HEK293T (cell line): ENCODE measurements around the gene CREB5.

Experiments
- ARNT ChIP-seq: fragments of 450-650 bp; IDR thresholded peaks from 2 replicates; pipeline ENCODE4 v1.6.1; 2017; ENCODE audit warnings: mild to moderate bottlenecking
- BHLHE40 ChIP-seq: fragments of 450-650 bp; IDR thresholded peaks from 2 replicates; pipeline ENCODE4 v1.6.1; 2016; ENCODE audit warnings: mild to moderate bottlenecking, moderate library complexity, borderline replicate concordance
- CTBP1 ChIP-seq: fragments of 450-650 bp; IDR thresholded peaks from 2 replicates; pipeline ENCODE4 v1.6.1; 2016; ENCODE audit warnings: borderline replicate concordance
- FOXA1 ChIP-seq: fragments of 450-650 bp; IDR thresholded peaks from 2 replicates; pipeline ENCODE4 v1.6.1; 2016; ENCODE audit warnings: mild to moderate bottlenecking
- FOXK2 ChIP-seq: fragments of 450-650 bp; IDR thresholded peaks from 2 replicates; pipeline ENCODE4 v1.6.1; 2016; ENCODE audit warnings: mild to moderate bottlenecking
- FOXM1 ChIP-seq: fragments of 450-650 bp; IDR thresholded peaks from 2 replicates; pipeline ENCODE4 v1.6.1; 2017; ENCODE audit warnings: mild to moderate bottlenecking, borderline replicate concordance
- HDGF ChIP-seq: fragments of 450-650 bp; IDR thresholded peaks from 2 replicates; pipeline ENCODE4 v1.6.1; 2017; ENCODE audit warnings: antibody characterized with exemption, borderline replicate concordance
- SUZ12 ChIP-seq: fragments of 450-650 bp; IDR thresholded peaks from 2 replicates; pipeline ENCODE4 v1.6.1; 2016; ENCODE audit warnings: mild to moderate bottlenecking
- TARDBP ChIP-seq: fragments of 450-650 bp; IDR thresholded peaks from 2 replicates; pipeline ENCODE4 v1.6.1; 2016
- ZNF384 ChIP-seq: fragments of 450-650 bp; IDR thresholded peaks from 2 replicates; pipeline ENCODE4 v1.6.1; 2016
- TF ChIP-seq, protein P1 (sequence below): fragments of 450-650 bp; IDR thresholded peaks from 2 replicates; pipeline ENCODE4 v1.6.1; 2016

DNA sequence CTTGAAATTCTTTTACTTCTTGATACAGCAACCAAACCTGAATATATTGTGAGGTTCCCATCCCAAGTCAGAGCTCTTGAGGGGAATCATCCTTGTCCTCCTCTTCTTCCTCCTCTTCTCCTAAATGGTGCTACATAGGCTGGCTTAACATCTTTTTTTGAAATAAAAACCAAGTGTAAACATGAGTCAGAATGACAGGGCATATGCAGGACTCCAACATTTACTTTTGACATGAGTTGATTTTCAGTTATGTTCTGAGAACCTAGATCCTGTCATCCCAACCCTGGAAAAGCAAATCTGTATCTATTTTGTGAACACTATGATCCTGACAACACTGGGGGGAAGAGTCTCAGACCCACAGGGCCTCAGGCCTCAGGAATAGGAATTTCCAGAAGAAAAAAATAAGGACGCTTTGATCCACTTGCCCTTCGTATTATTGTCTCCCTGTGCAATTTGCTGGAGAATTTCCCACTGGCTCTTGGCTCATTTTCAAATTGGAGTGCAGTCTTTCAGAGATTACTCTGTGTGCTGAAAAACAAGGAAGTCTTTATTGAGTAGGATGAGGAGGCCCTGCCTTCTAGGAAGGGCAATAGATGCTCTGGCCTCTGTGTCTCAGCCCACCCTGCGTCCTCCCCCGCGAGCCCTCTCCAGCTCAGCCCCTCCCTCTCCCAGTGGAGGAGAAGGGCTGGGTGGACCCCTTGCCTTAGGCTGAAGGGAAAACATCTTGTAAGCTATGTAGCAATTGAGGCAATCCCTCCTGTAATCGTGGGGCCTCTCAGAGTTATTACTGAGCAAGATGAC lies 121.6 kb downstream of the CREB5 start:
- TF ChIP-seq ZNF384 (no peak), TARDBP (no peak), FOXK2 (no peak), ARNT (no peak), SUZ12 (no peak), CTBP1 (no peak), FOXM1 (no peak), BHLHE40 (no peak), FOXA1 (no peak), HDGF (no peak)
- TF ChIP-seq, protein P1, sequence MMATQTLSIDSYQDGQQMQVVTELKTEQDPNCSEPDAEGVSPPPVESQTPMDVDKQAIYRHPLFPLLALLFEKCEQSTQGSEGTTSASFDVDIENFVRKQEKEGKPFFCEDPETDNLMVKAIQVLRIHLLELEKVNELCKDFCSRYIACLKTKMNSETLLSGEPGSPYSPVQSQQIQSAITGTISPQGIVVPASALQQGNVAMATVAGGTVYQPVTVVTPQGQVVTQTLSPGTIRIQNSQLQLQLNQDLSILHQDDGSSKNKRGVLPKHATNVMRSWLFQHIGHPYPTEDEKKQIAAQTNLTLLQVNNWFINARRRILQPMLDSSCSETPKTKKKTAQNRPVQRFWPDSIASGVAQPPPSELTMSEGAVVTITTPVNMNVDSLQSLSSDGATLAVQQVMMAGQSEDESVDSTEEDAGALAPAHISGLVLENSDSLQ, result no peak
